ENCODE measurements around the gene MAPK9.

Gene MAPK9

DNA sequence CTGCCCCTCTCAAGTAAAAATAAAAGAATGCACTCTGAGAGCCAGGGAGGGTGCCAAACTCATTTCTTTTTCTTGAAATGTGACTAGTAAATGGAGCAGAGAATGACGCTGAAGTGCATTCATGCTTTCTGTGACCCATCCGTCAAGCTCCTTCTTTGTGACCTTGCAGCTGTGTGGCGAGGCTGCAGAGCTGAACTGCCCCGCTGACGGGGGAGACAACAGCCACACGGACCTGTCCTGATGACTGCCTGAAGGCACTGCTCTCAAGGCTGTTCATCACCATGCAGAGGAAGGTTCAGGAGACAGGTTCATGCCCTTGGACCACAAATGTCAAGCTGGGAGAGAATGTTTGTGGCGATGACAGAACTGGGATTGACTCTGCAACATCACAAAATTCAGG, 61.9 kb downstream of the MAPK9 start:
- no peak for FAIRE-seq
- no peak for TF ChIP-seq POLR2AphosphoS5 (IDR thresholded peaks at IDR 0.05; ENCODE audit: low read depth, low read length)
- TF ChIP-seq POU2F2 (IDR thresholded peaks at IDR 0.05; ENCODE audit: low read depth, low read length), result no peak
- no peak for TF ChIP-seq SPI1 (IDR thresholded peaks at IDR 0.05; ENCODE audit: low read depth, low read length)
- TF ChIP-seq TAF1 (IDR thresholded peaks at IDR 0.05; ENCODE audit: low read depth, low read length), result no peak
- no peak for TF ChIP-seq POLR2A (IDR thresholded peaks at IDR 0.05; ENCODE audit: low read depth, low read length)
- no peak for TF ChIP-seq PAX5 (IDR thresholded peaks at IDR 0.05; ENCODE audit: insufficient read depth, low read length, severe bottlenecking)
- DNase-seq (ENCODE audit: insufficient read length, low spot score), result no peak

DNA sequence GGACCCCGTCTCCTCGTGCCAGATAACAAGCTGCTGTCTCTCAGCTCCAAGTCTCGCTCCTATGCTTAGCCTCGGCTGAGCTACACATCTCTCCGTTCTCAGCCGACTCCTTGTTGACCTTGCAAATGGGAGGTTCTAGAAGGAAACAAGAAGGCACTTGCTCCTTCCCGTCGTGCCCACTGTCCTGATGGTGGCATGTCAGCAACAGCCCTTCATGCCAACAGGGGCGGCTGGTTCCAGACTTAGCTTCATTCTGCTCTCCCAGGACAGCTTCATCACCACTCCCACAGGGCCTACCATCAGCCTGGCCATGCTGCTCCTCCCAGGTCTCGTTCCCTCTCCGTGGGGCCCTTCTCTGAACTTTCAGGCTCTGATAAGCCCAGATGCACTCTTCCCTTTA, 69.8 kb downstream of the MAPK9 start:
- FAIRE-seq (no peak), DNase-seq (ENCODE audit: insufficient read length, low spot score) (no peak)
- TF ChIP-seq POU2F2 (IDR thresholded peaks at IDR 0.05; ENCODE audit: low read depth, low read length), result no peak
- TF ChIP-seq TAF1 (IDR thresholded peaks at IDR 0.05; ENCODE audit: low read depth, low read length), result no peak
- TF ChIP-seq PAX5 (IDR thresholded peaks at IDR 0.05; ENCODE audit: insufficient read depth, low read length, severe bottlenecking), result no peak
- no peak for TF ChIP-seq POLR2A (IDR thresholded peaks at IDR 0.05; ENCODE audit: low read depth, low read length)
- TF ChIP-seq SPI1 (IDR thresholded peaks at IDR 0.05; ENCODE audit: low read depth, low read length), result no peak
- TF ChIP-seq POLR2AphosphoS5 (IDR thresholded peaks at IDR 0.05; ENCODE audit: low read depth, low read length), result no peak

DNA sequence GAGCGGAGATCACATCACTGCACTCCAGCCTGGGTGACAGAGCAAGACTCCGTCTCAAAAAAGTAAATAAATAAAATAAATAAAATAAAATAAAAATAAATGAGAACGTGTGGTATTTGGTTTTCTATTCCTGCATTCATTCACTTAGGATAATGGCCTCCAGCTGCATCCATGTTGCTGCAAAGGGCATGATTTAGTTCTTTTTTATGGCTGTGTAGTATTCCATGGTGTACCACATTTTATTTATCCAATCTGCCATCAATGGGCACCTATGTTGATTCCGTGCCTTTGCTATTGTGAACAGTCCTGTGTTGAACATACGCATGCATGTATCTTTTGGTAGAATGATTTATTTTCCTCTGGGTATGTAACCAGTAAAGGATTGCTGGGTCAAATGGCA, 74.1 kb downstream of the MAPK9 start:
- no peak for TF ChIP-seq PAX5 (IDR thresholded peaks at IDR 0.05; ENCODE audit: insufficient read depth, low read length, severe bottlenecking)
- no peak for DNase-seq (ENCODE audit: insufficient read length, low spot score)
- no peak for FAIRE-seq

DNA sequence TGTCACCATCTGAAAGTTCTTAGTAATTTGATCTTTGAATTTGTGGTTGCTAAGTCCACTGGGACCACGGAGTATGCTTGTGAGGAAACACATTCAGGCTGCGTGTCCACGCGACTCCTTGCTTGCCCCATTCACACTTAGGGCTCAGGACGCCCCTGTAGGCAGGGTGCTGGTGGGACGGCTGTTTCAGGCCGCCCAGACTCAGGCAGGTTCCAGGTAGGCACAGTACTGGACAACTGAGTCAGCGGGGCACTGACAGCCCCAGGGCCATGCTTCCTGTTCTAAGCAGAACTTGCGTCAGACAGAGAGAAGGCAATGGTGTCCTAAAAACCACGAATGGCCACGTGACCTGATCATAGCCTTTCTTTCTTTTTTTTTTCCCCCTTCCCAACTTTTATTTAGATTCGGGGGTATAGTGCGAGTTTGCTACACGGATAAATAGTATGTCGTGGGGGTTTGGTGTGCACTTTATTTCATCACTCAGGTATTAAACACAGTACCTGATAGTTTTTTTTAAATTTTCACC, 75.2 kb downstream of the MAPK9 start:
- no peak for TF ChIP-seq POLR2A (IDR thresholded peaks at IDR 0.05; ENCODE audit: low read depth, low read length)
- TF ChIP-seq POU2F2 (IDR thresholded peaks at IDR 0.05; ENCODE audit: low read depth, low read length), result no peak
- no peak for TF ChIP-seq PAX5 (IDR thresholded peaks at IDR 0.05; ENCODE audit: insufficient read depth, low read length, severe bottlenecking)
- TF ChIP-seq POLR2AphosphoS5 (IDR thresholded peaks at IDR 0.05; ENCODE audit: low read depth, low read length), result no peak
- TF ChIP-seq SPI1 (IDR thresholded peaks at IDR 0.05; ENCODE audit: low read depth, low read length), result no peak
- TF ChIP-seq TAF1 (IDR thresholded peaks at IDR 0.05; ENCODE audit: low read depth, low read length), result no peak
- DNase-seq (ENCODE audit: insufficient read length, low spot score) (no peak), FAIRE-seq (no peak)

DNA sequence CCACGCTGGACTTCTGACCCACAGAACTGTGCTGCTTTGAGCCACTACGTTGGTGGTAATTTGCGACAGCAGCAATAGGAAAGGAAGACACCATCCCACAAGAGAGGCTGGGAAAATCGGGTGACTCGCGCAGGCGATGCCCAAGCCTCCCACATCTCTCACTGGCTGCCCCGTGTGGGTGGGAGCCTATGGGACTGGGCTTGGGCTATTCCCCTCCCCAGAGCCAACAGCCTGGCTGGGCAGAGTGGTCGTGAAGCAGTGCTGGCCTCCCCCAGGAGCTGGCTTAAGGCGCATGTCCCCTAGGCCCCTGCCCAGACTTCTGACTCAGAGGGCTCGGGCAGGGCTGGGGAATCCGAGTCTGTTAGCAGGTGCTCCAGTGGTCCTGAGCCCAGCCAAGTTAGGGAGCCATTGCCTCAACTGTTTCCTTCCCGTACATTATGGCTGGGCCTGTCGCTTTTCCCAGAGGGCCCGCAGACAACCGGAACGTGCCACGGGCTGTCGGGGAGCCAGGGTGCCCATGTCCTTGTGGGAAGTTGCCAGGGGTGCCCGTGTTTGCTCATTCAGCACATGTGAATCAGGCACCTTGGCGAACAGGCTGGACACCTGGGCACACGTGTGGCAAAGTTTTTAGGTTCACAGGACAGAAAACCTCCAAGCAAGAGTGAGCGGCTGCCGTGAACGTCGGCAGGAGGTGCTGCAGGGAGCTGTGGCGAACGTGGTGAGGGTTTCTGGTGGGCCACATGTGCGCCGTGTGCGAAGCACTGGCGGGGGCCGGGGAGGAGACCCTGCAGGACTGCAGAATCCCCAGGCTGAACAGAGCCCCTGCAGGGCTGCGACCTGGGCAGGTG, 75.9 kb downstream of the MAPK9 start:
- DNase-seq (ENCODE audit: insufficient read length, low spot score), result no peak
- no peak for FAIRE-seq
- no peak for TF ChIP-seq PAX5 (IDR thresholded peaks at IDR 0.05; ENCODE audit: insufficient read depth, low read length, severe bottlenecking)
- TF ChIP-seq TAF1 (IDR thresholded peaks at IDR 0.05; ENCODE audit: low read depth, low read length), result no peak
- TF ChIP-seq SPI1 (IDR thresholded peaks at IDR 0.05; ENCODE audit: low read depth, low read length), result no peak
- TF ChIP-seq POLR2A (IDR thresholded peaks at IDR 0.05; ENCODE audit: low read depth, low read length), result no peak
- TF ChIP-seq POLR2AphosphoS5 (IDR thresholded peaks at IDR 0.05; ENCODE audit: low read depth, low read length), result no peak
- TF ChIP-seq POU2F2 (IDR thresholded peaks at IDR 0.05; ENCODE audit: low read depth, low read length), result no peak

DNA sequence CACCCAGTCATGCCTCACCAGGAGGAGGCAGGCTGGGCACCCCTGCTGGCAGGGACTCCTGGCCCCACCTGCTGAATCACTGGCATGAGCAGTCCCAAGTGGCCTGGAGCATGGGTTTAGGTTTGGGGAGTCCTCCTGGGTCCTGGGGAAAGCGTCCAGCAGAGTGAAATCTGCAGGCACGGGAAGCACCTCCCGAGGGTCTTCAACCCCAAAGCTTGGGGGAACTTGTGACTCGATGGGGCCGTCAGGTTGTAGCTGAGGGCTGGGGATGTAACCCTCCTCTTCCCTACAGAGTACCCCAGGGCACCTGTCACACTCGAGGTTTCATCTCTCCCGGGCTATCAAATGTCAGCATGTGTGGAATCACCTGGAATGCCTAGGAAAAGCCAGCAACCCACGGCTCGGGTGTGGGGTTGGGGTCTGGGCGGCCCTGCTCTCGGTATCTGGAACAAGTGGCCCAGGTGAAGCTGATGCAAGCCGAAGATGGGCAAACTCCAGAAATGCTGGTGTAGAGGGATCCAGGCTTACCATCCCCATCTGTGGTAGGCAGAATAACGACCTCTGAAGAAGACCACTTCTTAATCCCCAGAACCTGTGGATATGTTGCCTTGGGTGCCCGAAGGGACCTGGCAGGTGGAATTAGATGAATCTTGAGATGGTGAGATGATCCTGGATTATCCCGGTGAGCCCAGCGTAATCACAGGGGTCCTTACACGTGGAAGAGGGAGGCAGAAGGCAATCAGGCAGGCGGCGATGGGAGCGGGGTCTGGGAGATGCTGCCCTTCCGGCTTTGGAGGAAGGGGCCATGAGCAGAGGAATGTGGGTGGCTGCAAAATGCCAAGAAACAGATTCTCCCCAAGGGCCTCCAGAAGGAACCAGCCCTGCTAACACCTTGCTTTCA, 76.8 kb downstream of the MAPK9 start:
- FAIRE-seq, result no peak
- no peak for DNase-seq (ENCODE audit: insufficient read length, low spot score)
- TF ChIP-seq POLR2A (IDR thresholded peaks at IDR 0.05; ENCODE audit: low read depth, low read length) (no peak), PAX5 (IDR thresholded peaks at IDR 0.05; ENCODE audit: insufficient read depth, low read length, severe bottlenecking) (no peak), POLR2AphosphoS5 (IDR thresholded peaks at IDR 0.05; ENCODE audit: low read depth, low read length) (no peak), POU2F2 (IDR thresholded peaks at IDR 0.05; ENCODE audit: low read depth, low read length) (no peak), SPI1 (IDR thresholded peaks at IDR 0.05; ENCODE audit: low read depth, low read length) (no peak), TAF1 (IDR thresholded peaks at IDR 0.05; ENCODE audit: low read depth, low read length) (no peak)

DNA sequence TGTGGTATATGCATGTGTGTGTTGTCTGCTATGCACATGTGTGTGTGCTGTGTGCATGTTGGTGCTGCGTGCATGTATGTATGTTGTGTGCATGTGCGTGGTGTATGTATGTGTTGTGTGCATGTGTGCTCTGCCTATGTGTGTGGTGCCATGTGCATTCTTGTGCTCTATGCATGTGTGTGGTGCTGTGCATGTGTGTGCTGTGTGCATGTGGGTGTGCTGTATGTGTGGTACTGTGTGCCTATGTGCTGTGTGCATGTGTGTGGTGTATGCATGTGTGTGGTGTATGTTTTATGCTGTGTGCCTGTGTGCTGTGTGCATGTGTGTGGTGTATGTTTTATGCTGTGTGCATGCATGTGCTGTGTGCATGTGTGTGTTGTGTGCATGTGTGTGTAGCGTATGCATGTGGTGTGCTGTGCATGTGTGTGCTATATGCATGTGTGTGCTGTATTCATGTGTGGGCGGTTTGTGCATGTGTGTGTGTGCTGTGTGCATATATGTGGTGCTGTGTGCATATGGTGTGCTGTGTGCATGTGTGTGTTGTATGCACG, 78.2 kb downstream of the MAPK9 start:
- TF ChIP-seq POU2F2 (IDR thresholded peaks at IDR 0.05; ENCODE audit: low read depth, low read length), result no peak
- no peak for TF ChIP-seq SPI1 (IDR thresholded peaks at IDR 0.05; ENCODE audit: low read depth, low read length)
- TF ChIP-seq TAF1 (IDR thresholded peaks at IDR 0.05; ENCODE audit: low read depth, low read length), result no peak
- TF ChIP-seq PAX5 (IDR thresholded peaks at IDR 0.05; ENCODE audit: insufficient read depth, low read length, severe bottlenecking), result no peak
- TF ChIP-seq POLR2AphosphoS5 (IDR thresholded peaks at IDR 0.05; ENCODE audit: low read depth, low read length), result no peak
- no peak for TF ChIP-seq POLR2A (IDR thresholded peaks at IDR 0.05; ENCODE audit: low read depth, low read length)
- FAIRE-seq (peak; percentile 69), DNase-seq (ENCODE audit: insufficient read length, low spot score) (no peak)

DNA sequence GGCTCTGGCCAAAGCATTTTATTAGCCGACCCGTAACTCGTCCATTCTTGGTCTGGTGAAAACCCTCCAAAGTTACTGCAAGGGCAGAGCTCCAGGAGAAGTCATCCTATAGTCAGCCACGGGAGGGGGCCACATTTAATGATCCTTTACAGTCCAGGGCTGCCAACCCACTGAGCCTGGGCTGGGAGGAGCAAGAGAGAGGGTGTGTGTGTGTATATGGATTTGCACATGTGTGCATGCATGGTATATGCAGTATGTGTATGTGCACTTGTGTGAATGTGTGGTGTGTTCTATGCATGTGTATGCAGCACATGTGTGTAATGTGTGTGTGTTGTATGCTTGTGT, 78.7 kb downstream of the MAPK9 start:
- no peak for FAIRE-seq
- DNase-seq (ENCODE audit: insufficient read length, low spot score), result no peak
- no peak for TF ChIP-seq POLR2A (IDR thresholded peaks at IDR 0.05; ENCODE audit: low read depth, low read length)
- no peak for TF ChIP-seq TAF1 (IDR thresholded peaks at IDR 0.05; ENCODE audit: low read depth, low read length)
- TF ChIP-seq PAX5 (IDR thresholded peaks at IDR 0.05; ENCODE audit: insufficient read depth, low read length, severe bottlenecking), result no peak
- TF ChIP-seq SPI1 (IDR thresholded peaks at IDR 0.05; ENCODE audit: low read depth, low read length), result no peak
- TF ChIP-seq POLR2AphosphoS5 (IDR thresholded peaks at IDR 0.05; ENCODE audit: low read depth, low read length), result no peak
- TF ChIP-seq POU2F2 (IDR thresholded peaks at IDR 0.05; ENCODE audit: low read depth, low read length), result no peak

Measured in GM12891 (cell line).